Measurements from ENCODE around the gene TADA3. TPM values are rescaled to one million over a fixed set of nuclear protein-coding genes. Genes with fewer than 3 reads are reported as not detected.

The TADA3 gene
- total RNA-seq, 1 donor = 92.4 TPM

DNA sequence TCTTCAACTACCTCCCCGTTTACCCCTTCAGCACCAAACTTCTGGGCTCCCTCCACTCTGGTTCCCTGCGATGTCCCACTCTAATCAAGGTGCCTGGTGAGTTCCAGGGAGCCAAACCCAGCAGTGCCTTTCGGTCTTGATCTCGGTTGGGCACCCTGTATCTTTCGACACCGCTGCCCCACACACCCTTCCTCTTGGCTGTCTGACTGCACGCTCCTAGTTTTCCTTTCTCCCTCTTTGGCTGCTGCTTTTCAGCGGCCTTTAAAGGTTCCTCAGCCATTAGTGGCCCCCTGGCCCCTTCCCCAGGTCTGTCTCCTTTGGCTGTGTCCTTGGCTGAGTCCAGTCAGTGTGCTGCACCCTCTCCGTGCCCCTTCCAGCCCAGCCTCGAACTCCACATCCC is 18.6 kb upstream of the TADA3 start:
- H3K4me3 ChIP-seq (ENCODE audit: low read depth, low read length) = peak overlapping the region; percentile 61
- TF ChIP-seq, protein P1, sequence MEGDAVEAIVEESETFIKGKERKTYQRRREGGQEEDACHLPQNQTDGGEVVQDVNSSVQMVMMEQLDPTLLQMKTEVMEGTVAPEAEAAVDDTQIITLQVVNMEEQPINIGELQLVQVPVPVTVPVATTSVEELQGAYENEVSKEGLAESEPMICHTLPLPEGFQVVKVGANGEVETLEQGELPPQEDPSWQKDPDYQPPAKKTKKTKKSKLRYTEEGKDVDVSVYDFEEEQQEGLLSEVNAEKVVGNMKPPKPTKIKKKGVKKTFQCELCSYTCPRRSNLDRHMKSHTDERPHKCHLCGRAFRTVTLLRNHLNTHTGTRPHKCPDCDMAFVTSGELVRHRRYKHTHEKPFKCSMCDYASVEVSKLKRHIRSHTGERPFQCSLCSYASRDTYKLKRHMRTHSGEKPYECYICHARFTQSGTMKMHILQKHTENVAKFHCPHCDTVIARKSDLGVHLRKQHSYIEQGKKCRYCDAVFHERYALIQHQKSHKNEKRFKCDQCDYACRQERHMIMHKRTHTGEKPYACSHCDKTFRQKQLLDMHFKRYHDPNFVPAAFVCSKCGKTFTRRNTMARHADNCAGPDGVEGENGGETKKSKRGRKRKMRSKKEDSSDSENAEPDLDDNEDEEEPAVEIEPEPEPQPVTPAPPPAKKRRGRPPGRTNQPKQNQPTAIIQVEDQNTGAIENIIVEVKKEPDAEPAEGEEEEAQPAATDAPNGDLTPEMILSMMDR (IDR thresholded peaks at IDR 0.05; ENCODE audit: insufficient read depth, low read depth, low read length) = no peak
- DNase-seq (ENCODE audit: low read depth) = no peak

DNA sequence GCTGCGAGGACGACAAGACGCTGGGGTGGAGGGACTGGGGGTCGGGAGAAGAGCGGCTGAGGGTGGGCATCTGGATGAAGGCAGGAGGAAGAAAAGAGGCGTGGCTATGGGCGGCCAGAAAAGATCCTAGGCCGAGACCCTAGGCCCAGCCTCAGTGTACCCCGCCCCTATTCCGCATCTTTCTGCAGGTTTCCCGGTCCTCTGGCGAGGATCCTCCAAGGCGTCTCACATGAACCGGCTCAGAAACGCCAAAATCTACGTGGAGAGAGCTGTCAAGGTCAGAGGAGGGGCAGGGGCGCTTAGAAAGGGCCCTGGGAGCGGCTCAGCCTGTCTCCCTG is 18.1 kb upstream of the TADA3 start:
- TF ChIP-seq, protein P1 (IDR thresholded peaks at IDR 0.05; ENCODE audit: insufficient read depth, low read depth, low read length) = no peak
- no peak for DNase-seq (ENCODE audit: low read depth)
- peak overlapping the region; percentile 61 for H3K4me3 ChIP-seq (ENCODE audit: low read depth, low read length)

DNA sequence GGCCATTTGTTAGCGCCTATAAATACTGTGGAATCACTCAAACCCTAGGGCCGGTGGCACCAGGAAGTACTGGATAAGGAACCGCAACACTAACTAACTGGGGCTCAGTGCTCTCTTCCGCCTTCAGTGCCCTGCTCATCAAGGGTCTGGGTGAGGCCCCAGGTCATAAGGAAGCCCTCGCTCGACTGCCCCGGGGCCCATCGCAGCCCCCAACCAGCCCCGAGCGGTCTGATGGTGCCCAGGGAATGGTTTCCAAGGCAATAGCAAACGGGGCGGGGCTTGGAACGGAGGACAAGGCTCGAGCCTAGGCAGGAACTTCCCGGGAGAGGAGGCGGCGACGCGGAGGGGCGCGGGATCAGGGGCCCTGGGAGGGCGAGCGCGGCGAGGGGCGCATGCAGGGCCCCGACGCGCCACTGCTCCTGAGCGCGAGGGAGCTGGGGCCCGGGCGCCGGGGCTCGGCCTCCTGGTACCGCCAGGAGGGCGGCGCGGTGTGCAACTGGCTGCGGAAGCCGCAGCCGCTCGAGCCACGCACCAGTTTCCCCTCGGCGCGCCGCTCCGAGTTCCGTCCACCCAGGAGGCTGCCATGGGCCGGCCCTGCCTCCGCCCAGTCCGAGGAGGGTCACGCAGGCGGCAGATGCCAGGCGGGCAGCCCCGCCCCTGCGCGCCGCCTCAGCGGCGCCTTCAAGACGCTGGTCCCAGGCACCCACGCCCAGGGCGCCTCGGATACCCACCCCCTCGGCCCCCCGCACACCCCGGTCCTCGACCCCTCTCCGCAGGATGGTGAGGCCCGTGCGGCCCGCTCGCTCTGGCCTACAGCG is 17.6 kb upstream of the TADA3 start, which contains the start of gene TTLL3:
TSS of gene TTLL3 (plus strand) at position 648 of the 818 bp plus-strand sequence. CDS start 400 bp downstream, outside the sequence.
- DNase-seq (ENCODE audit: low read depth) = peak; percentile 55
- TF ChIP-seq, protein P1 (IDR thresholded peaks at IDR 0.05; ENCODE audit: insufficient read depth, low read depth, low read length) = no peak
- peak within 1 kb of the TSS; percentile 61 for H3K4me3 ChIP-seq (ENCODE audit: low read depth, low read length)

DNA sequence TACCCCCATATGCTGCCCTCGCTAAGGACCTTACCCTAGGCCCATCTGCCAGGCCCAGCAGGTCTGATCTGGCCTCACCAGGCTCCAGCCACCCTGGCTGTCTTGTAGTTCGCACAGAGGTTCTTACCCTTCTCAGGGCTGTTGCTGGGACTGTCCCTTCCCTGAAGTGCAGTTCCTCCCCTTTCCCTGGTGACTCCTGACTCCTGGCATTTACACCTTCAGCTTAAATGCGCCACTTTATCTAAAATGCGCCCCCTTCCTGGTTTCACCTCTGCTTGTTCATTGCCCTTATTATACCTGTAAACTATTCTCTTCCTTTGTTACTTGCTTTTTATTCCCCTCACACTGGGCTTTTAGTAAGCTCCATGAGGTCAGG is 17.0 kb upstream of the TADA3 start:
- TF ChIP-seq, protein P1 (IDR thresholded peaks at IDR 0.05; ENCODE audit: insufficient read depth, low read depth, low read length) = no peak
- peak overlapping the region; percentile 61 for H3K4me3 ChIP-seq (ENCODE audit: low read depth, low read length)
- DNase-seq (ENCODE audit: low read depth) = no peak

DNA sequence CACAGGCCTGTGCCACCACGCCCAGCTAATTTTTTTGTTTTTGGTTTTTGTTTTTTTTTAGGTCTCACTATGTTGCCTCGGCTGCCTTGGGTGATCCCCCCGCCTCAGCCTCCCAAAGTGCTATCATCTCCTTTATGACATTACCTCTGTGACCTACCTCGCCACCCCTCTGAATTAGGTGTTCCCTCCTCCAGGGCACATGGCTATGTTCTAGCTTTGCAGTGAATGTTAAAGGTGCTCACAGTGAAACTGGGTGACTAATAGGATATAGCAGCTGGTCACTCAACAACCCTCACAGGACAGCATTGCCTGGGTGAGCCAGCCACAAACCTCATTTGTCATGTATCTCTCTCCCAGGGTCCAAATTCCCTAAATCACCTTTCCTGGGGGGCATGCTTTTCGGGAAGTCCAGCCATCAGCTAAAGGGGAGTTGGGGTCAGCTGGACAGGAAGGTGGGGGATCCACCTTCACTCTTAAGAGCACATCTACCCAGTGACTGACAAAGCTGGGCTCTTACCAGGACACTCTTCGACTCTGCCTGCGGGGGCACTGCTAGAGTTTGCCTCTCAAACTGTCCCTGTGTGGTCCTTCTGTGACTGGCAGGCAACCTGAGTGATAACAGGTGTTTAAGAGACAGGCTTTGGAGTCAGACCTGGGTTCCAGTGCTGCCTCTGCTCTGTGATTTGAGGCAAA is 16.2 kb upstream of the TADA3 start:
- DNase-seq (ENCODE audit: low read depth) = no peak
- no peak overlapping the region for H3K4me3 ChIP-seq (ENCODE audit: low read depth, low read length)
- TF ChIP-seq, protein P1 (IDR thresholded peaks at IDR 0.05; ENCODE audit: insufficient read depth, low read depth, low read length) = peak; percentile 28

DNA sequence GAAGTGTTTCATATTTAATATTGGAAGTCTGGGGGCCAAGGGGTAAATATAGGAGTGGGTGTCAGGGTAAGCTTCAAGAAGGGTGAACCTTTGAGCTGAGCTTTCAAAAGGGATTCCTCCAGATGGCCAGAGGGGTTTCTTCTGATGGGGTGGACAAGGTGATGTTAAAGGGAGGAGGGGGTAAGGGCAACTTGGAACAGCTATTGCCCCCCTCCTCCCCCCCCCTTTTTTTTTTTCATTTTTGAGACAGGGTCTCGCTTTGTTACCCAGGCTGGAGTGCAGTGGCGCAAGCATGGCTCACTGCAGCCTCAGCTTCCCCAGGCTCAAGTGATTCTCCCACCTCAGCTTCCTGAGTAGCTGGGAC is 15.7 kb upstream of the TADA3 start:
- TF ChIP-seq, protein P1 (IDR thresholded peaks at IDR 0.05; ENCODE audit: insufficient read depth, low read depth, low read length) = no peak
- DNase-seq (ENCODE audit: low read depth) = no peak
- H3K4me3 ChIP-seq (ENCODE audit: low read depth, low read length) = no peak overlapping the region

Measured in fibroblast of villous mesenchyme (primary cell).